VCaP (cell line): ENCODE results near the gene MRPL9.
A peak's percentile ranks its signal among the peaks of the same experiment; 100 is the strongest.

ENCODE experiments used
- H3K27ac ChIP-seq: fragments of 450-650 bp; 2 replicates; pipeline ENCODE4 v1.5.1; 2017
- CTCF ChIP-seq: fragments of 450-650 bp; conservative IDR thresholded peaks from 2 replicates; pipeline ENCODE4 v1.5.1; 2017; ENCODE audit warnings: mild to moderate bottlenecking, moderate library complexity

Gene MRPL9

GRCh38 chr1:151762941-151763921, at the start of gene MRPL9:
TSS of gene MRPL9 (minus strand) at chr1:151763496. CDS start at chr1:151763479, 17 bp downstream.
- peak within 1 kb of the TSS; percentile 98 for H3K27ac ChIP-seq
- no peak for TF ChIP-seq CTCF

GRCh38 chr1:151811181-151811580, 47.9 kb upstream of the MRPL9 start:
- TF ChIP-seq CTCF, result no peak
- H3K27ac ChIP-seq, result no peak overlapping the region

GRCh38 chr1:151809985-151810556, 46.8 kb upstream of the MRPL9 start:
- no peak overlapping the region for H3K27ac ChIP-seq
- TF ChIP-seq CTCF, result no peak

DNA sequence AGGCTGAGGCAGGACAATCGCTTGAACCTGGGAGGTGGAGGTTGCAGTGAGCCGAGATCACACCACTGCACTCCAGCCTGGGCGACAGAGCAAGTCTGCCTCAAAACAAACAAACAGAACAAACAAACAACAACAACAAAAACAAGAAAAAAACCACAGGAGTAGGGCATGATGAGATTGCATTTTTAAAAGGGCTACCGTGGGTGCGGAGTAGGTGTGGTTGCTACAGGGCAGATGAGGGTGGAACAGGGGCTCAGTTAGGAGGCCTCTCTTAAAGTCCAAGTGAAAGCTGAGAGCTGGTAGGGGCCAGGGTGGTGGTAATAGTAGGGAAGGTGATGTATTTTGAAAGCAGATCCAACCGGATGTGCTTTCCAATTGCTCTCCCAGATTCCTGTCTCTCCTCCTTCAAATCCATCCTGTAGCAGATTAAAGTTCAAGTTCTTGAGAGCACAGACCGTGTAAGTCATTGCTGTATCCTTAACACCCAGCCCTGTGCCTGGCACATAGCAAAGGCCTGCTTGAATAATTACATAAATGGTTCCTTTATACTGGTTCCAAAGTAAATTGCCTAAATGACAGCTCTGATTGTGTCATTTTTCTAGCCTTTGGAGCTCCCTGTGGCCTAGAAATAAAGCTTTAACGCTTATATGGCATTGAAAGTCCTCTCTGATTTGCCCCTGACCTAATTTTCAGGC, 46.1 kb upstream of the MRPL9 start:
- no peak for TF ChIP-seq CTCF
- H3K27ac ChIP-seq, result no peak overlapping the region

GRCh38 chr1:151807766-151808165, 44.5 kb upstream of the MRPL9 start:
- no peak overlapping the region for H3K27ac ChIP-seq
- no peak for TF ChIP-seq CTCF

DNA sequence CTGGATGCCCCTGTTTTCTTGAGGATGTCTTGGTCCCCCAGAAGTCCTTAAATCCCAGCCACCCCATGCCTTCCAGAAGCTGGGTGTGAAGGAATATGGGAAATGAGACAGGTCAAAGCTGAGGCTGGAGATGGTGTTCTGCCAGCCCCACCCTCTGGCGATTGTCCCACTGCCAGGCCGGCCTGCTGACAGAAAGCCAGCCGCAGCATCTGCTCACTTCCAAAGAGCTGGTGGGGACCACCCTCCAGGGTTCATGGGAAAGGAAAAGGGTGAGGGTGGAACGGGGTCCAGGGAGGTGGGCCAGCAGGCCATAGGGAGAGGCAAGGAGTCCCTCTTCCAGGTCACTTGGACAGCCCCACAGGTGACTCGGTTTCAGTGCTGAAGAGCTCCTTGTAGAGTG, 43.8 kb upstream of the MRPL9 start:
- H3K27ac ChIP-seq, result no peak overlapping the region
- TF ChIP-seq CTCF, result no peak

DNA sequence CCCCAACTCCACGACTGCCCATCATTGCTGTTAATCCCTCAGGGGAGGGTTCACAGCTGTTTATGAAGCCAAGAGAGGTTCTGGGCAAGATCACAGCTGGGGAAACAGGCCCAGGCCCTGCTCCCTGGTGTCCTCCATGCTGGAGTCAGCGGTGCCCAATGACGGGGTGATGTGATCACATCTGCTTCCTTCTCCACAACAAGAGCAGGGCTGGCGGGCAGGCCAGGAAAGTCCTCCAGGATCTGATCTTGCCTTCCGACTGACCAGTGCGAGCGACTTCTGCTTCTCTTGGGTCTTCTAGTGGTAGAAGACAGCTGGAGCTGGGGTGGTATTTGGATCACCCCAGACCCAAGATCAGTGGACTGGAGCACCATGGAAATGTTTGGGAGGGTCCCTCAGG, 42.9 kb upstream of the MRPL9 start:
- H3K27ac ChIP-seq, result no peak overlapping the region
- no peak for TF ChIP-seq CTCF
